ENCODE data around the gene GPR84.

- TF ChIP-seq CTCF (conservative IDR thresholded peaks at IDR 0.05; ENCODE audit: low read depth in 2 of 2) (no peak), NANOG (IDR thresholded peaks at IDR 0.05; ENCODE audit: borderline replicate concordance) (no peak), CREB1 (CRISPR knock-in tag; IDR thresholded peaks at IDR 0.05; ENCODE audit: low read depth) (no peak), EZH2phosphoT487 (IDR thresholded peaks at IDR 0.05; ENCODE audit: unreplicated experiment) (no peak), POLR2AphosphoS5 (IDR thresholded peaks at IDR 0.05; ENCODE audit: low read depth) (no peak), EZH2 (IDR thresholded peaks at IDR 0.05; ENCODE audit: low read depth, unreplicated experiment) (no peak), STAT1 (IDR thresholded peaks at IDR 0.05; ENCODE audit: unreplicated experiment) (no peak), ZNF114 (CRISPR knock-in tag; IDR thresholded peaks at IDR 0.05) (no peak), JUNB (IDR thresholded peaks at IDR 0.05; ENCODE audit: unreplicated experiment) (no peak), ZNF331 (CRISPR knock-in tag; IDR thresholded peaks at IDR 0.05; ENCODE audit: low read depth) (no peak), ZNF462 (CRISPR knock-in tag; IDR thresholded peaks at IDR 0.05) (no peak)
- TF ChIP-seq, protein P1, sequence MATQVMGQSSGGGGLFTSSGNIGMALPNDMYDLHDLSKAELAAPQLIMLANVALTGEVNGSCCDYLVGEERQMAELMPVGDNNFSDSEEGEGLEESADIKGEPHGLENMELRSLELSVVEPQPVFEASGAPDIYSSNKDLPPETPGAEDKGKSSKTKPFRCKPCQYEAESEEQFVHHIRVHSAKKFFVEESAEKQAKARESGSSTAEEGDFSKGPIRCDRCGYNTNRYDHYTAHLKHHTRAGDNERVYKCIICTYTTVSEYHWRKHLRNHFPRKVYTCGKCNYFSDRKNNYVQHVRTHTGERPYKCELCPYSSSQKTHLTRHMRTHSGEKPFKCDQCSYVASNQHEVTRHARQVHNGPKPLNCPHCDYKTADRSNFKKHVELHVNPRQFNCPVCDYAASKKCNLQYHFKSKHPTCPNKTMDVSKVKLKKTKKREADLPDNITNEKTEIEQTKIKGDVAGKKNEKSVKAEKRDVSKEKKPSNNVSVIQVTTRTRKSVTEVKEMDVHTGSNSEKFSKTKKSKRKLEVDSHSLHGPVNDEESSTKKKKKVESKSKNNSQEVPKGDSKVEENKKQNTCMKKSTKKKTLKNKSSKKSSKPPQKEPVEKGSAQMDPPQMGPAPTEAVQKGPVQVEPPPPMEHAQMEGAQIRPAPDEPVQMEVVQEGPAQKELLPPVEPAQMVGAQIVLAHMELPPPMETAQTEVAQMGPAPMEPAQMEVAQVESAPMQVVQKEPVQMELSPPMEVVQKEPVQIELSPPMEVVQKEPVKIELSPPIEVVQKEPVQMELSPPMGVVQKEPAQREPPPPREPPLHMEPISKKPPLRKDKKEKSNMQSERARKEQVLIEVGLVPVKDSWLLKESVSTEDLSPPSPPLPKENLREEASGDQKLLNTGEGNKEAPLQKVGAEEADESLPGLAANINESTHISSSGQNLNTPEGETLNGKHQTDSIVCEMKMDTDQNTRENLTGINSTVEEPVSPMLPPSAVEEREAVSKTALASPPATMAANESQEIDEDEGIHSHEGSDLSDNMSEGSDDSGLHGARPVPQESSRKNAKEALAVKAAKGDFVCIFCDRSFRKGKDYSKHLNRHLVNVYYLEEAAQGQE (IDR thresholded peaks at IDR 0.05; ENCODE audit: unreplicated experiment), result no peak
- TF ChIP-seq, protein P2, sequence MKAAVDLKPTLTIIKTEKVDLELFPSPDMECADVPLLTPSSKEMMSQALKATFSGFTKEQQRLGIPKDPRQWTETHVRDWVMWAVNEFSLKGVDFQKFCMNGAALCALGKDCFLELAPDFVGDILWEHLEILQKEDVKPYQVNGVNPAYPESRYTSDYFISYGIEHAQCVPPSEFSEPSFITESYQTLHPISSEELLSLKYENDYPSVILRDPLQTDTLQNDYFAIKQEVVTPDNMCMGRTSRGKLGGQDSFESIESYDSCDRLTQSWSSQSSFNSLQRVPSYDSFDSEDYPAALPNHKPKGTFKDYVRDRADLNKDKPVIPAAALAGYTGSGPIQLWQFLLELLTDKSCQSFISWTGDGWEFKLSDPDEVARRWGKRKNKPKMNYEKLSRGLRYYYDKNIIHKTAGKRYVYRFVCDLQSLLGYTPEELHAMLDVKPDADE (IDR thresholded peaks at IDR 0.05), result no peak
These were observed 40.8 kb upstream of the GPR84 start for GRCh38 chr12:54405106-54405505.
